GM19324 (cell line): ENCODE measurements around the gene MYLK.
"Not testable (repeated sequence)": the region's sequence is repeated elsewhere in the genome, so short reads cannot be mapped to it uniquely, and the experiment has no call there.

Experiments
- ATAC-seq: cut with Tn5 transposase; IDR thresholded peaks from one replicate; pipeline ENCODE4 v1.9.1; 2021; ENCODE audit warnings: mild to moderate bottlenecking, moderate library complexity; ENCODE audit not compliant: unreplicated experiment, low FRiP score

Gene MYLK

GRCh38 chr3:123706871-123707270 is 177.3 kb downstream of the MYLK start:
- no peak for ATAC-seq

GRCh38 chr3:123705488-123706285 is 178.4 kb downstream of the MYLK start:
- no peak for ATAC-seq

GRCh38 chr3:123703663-123704062 is 180.5 kb downstream of the MYLK start:
- not testable (repeated sequence) for ATAC-seq

GRCh38 chr3:123702720-123703119 is 181.4 kb downstream of the MYLK start:
- no peak for ATAC-seq

GRCh38 chr3:123702057-123702456 is 182.1 kb downstream of the MYLK start:
- ATAC-seq, result not testable (repeated sequence)

- ATAC-seq, result no peak
These were observed 183.1 kb downstream of the MYLK start for GRCh38 chr3:123700791-123701722.

- ATAC-seq, result no peak
These were observed 185.3 kb downstream of the MYLK start for GRCh38 chr3:123698813-123699212.

- no peak for ATAC-seq
These were observed 187.3 kb downstream of the MYLK start for GRCh38 chr3:123696808-123697207.

- ATAC-seq, result no peak
These were observed 188.1 kb downstream of the MYLK start for GRCh38 chr3:123695731-123696640.

GRCh38 chr3:123695152-123695551 is 189.0 kb downstream of the MYLK start:
- no peak for ATAC-seq

GRCh38 chr3:123694366-123695087 is 189.6 kb downstream of the MYLK start:
- ATAC-seq, result no peak

GRCh38 chr3:123693584-123694190 is 190.4 kb downstream of the MYLK start:
- no peak for ATAC-seq

- ATAC-seq, result no peak
These were observed 191.5 kb downstream of the MYLK start for GRCh38 chr3:123692671-123693070.

GRCh38 chr3:123692041-123692440 is 192.1 kb downstream of the MYLK start:
- no peak for ATAC-seq

- no peak for ATAC-seq
These were observed 194.3 kb downstream of the MYLK start for GRCh38 chr3:123689831-123690230.

GRCh38 chr3:123688241-123688747 is 195.8 kb downstream of the MYLK start:
- ATAC-seq, result no peak

- no peak for ATAC-seq
These were observed 196.8 kb downstream of the MYLK start for GRCh38 chr3:123687286-123687685.

GRCh38 chr3:123686251-123686650 is 197.9 kb downstream of the MYLK start:
- ATAC-seq, result no peak

GRCh38 chr3:123685780-123686179 is 198.4 kb downstream of the MYLK start:
- ATAC-seq, result no peak
